ENCODE results near the gene ERN1.

ERN1 gene

GRCh38 chr17:64057701-64058263, 72.2 kb downstream of the ERN1 start:
- DNase-seq (ENCODE audit: low spot score) = no peak

- DNase-seq (ENCODE audit: low spot score) = no peak
These were observed 73.5 kb downstream of the ERN1 start for GRCh38 chr17:64056269-64057005.

GRCh38 chr17:64055183-64056142, 74.5 kb downstream of the ERN1 start:
- DNase-seq (ENCODE audit: low spot score) = no peak

- no peak for DNase-seq (ENCODE audit: low spot score)
These were observed 75.6 kb downstream of the ERN1 start for GRCh38 chr17:64054304-64054703.

GRCh38 chr17:64053101-64053500, 76.8 kb downstream of the ERN1 start:
- DNase-seq (ENCODE audit: low spot score) = no peak

- no peak for DNase-seq (ENCODE audit: low spot score)
These were observed 78.8 kb downstream of the ERN1 start for GRCh38 chr17:64051153-64051552.

- DNase-seq (ENCODE audit: low spot score) = no peak
These were observed 81.1 kb downstream of the ERN1 start for GRCh38 chr17:64048805-64049204.

GRCh38 chr17:64045176-64045575, 84.8 kb downstream of the ERN1 start:
- no peak for DNase-seq (ENCODE audit: low spot score)

- DNase-seq (ENCODE audit: low spot score) = no peak
These were observed 87.1 kb downstream of the ERN1 start for GRCh38 chr17:64042700-64043485.

- DNase-seq (ENCODE audit: low spot score) = no peak
These were observed 88.0 kb downstream of the ERN1 start for GRCh38 chr17:64041912-64042311.

- DNase-seq (ENCODE audit: low spot score) = no peak
These were observed 89.7 kb downstream of the ERN1 start for GRCh38 chr17:64040206-64040605.

- DNase-seq (ENCODE audit: low spot score) = no peak
These were observed 90.9 kb downstream of the ERN1 start for GRCh38 chr17:64039106-64039400.

GRCh38 chr17:64038331-64039105, 91.4 kb downstream of the ERN1 start:
- DNase-seq (ENCODE audit: low spot score) = no peak

GRCh38 chr17:64037802-64038201, 92.1 kb downstream of the ERN1 start:
- DNase-seq (ENCODE audit: low spot score) = no peak

- no peak for DNase-seq (ENCODE audit: low spot score)
These were observed 92.8 kb downstream of the ERN1 start for GRCh38 chr17:64037180-64037579.

- no peak for DNase-seq (ENCODE audit: low spot score)
These were observed 93.6 kb downstream of the ERN1 start for GRCh38 chr17:64036198-64036922.

GRCh38 chr17:64032081-64032480, 97.9 kb downstream of the ERN1 start:
- DNase-seq (ENCODE audit: low spot score) = no peak

GRCh38 chr17:64028874-64029464, 101.0 kb downstream of the ERN1 start:
- no peak for DNase-seq (ENCODE audit: low spot score)

- DNase-seq (ENCODE audit: low spot score) = peak; percentile 56
These were observed 104.1 kb downstream of the ERN1 start for GRCh38 chr17:64025732-64026294.

Measured in COLO829 (cell line).